ENCODE results near the gene TRIM54. TPM values are rescaled to one million over a fixed set of nuclear protein-coding genes. Genes with fewer than 3 reads are reported as not detected.

The TRIM54 gene
- total RNA-seq, 4 donors from 2014 or later = 0.22 to 1.6 (median 0.54) TPM; not detected in 1

DNA sequence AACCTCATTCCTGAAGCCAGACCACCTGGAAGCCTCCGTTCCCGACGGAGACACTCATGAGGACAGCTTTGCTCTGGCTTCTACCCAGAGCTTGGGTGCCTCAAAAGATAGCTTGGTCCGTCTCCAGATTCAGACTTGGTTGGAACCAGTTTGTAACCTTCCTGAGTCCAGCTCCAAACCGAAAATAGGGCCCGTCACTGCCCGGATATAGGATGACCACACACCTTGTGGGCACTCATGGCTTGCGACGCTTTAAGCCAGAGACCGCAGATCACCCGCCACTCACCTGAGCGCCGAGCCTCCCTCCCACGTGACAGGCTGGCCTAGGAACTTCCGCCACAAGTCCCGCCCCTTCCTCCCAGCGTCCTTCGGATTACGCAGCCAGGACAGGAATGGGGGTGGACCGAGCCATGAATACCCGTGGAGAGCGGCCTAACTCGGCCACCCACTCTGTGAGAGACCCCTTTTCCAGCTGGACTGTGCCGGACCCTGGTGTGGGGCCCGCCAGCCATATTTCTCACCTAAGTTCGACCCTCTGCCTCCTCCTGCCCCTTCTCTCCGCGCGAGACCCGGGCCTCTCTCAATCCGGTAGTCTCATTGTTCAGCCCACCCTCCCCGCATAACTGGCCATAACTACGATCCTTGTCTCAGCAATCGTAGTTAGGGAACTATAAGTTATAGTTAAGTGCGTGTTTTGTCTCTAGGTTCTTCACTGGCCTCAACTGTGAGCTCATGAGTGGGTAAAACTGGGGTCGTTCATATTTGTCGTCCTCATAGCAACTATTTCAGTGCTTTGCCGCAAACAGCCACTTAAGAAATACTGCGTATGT, 40.8 kb downstream of the TRIM54 start, which contains the start of gene MPV17:
Gene MPV17 (minus strand): TSS at position 332 of the 830 bp plus-strand sequence. CDS start 580 bp downstream, outside the sequence.
- no peaks in the 10 kb centered on the region for H3K9me3 ChIP-seq
- no peaks in the 10 kb centered on the region for H3K27me3 ChIP-seq
- peak; percentile 94 to 95 for DNase-seq
- H3K4me3 ChIP-seq (replicated peaks in 1 of 3) = peak within 1 kb of the TSS; percentile 53 to 81 (median 60)
- TF ChIP-seq, protein P1, sequence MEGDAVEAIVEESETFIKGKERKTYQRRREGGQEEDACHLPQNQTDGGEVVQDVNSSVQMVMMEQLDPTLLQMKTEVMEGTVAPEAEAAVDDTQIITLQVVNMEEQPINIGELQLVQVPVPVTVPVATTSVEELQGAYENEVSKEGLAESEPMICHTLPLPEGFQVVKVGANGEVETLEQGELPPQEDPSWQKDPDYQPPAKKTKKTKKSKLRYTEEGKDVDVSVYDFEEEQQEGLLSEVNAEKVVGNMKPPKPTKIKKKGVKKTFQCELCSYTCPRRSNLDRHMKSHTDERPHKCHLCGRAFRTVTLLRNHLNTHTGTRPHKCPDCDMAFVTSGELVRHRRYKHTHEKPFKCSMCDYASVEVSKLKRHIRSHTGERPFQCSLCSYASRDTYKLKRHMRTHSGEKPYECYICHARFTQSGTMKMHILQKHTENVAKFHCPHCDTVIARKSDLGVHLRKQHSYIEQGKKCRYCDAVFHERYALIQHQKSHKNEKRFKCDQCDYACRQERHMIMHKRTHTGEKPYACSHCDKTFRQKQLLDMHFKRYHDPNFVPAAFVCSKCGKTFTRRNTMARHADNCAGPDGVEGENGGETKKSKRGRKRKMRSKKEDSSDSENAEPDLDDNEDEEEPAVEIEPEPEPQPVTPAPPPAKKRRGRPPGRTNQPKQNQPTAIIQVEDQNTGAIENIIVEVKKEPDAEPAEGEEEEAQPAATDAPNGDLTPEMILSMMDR (IDR thresholded peaks at IDR 0.05) = no peak
- TF ChIP-seq POLR2A (IDR thresholded peaks at IDR 0.05) = peak; percentile 79 to 95
- intact Hi-C loops (cut with DNase I) = loop anchor here (5.0 kb wide), 1 partner anchor 34 kb away; the partner anchor contains the start of gene GTF3C2
- WGBS, 2 donors = 0 to 1% methylated on average over 27 to 35 of the region's 39 CpGs
- H3K36me3 ChIP-seq = peaks cover 10 to 14% of the 10 kb centered on the region in 2 donors
- peaks cover 11 to 25% of the 10 kb centered on the region in 2 donors for H3K4me1 ChIP-seq
- H3K27ac ChIP-seq = peak within 1 kb of the TSS; percentile 77 to 94 (median 89)

DNA sequence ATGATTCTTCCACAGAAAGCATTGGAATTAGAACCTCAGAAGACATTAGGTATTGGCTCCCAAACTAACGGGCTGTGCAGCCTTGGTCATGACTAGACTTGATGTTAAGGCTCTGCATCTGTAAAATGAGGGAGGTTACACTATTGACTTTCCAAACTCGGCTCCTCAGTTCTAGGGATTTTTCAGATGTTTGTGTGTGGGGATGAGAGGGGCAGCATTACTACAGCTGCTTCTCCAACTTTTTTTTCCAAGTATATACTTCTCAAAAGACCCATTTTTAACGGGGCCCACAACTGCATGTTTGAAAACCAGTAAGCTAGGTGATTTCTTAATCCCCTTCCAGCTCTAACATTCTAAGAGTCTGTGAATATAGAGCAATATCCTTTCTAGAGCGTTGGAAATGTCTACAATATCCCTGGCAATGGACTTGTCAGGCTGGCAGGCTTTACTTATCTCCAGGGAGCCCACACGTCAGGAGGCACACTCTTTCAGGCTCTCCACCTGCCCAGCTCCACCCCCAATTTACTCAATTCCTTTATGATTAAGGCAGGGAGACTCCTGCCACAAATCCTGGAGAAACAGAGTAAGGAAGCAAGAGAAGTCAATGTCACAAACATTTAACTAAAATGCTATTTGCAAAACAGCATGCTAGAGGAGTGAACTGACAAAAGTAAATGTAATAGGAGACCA, 41.5 kb downstream of the TRIM54 start:
- Histone ChIP-seq H3K27ac (peak overlapping the region; percentile 77 to 94 (median 89)), H3K27me3 (no peaks in the 10 kb centered on the region), H3K4me3 (replicated peaks in 1 of 3) (peak overlapping the region; percentile 53 to 81 (median 60)), H3K4me1 (peaks cover 11 to 25% of the 10 kb centered on the region in 2 donors), H3K36me3 (peaks cover 14 to 21% of the 10 kb centered on the region in 2 donors), H3K9me3 (no peaks in the 10 kb centered on the region)
- TF ChIP-seq, protein P1 (IDR thresholded peaks at IDR 0.05) = no peak
- no peak for TF ChIP-seq POLR2A (IDR thresholded peaks at IDR 0.05)
- intact Hi-C loops (cut with DNase I) = loop anchor here (5.0 kb wide), 1 partner anchor 34 kb away; the partner anchor contains the start of gene GTF3C2
- DNase-seq = peak in 1 of 2 donors; percentile 6
- WGBS, 2 donors = 15 to 16% methylated on average over 5 of the region's 5 CpGs

DNA sequence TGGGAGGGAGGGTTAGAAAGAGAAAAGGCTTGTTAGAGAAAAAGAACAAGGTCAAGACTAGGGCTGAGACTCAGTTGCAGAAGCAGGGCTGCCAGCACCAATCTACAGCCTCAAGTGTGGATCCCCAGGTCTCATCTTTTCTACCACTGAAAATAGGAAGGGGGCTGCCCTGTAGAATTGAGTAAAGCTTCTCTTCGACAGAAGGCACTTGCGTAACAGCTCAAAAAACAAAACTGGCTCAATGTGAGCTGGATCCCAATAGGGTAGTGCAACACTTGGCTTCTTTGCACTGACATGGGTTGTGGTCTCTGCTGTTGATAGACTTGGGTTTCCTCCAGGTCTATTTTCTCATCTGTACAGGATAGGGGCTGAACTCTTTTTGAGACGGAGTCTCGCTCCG, 42.5 kb downstream of the TRIM54 start:
- no peaks in the 10 kb centered on the region for H3K9me3 ChIP-seq
- peaks cover 24 to 30% of the 10 kb centered on the region in 2 donors for H3K36me3 ChIP-seq
- no peak for DNase-seq
- intact Hi-C loops (cut with DNase I) = loop anchor here (5.0 kb wide), 1 partner anchor 33 kb away; the partner anchor contains the start of gene GTF3C2
- H3K27ac ChIP-seq = no peak overlapping the region
- WGBS, 2 donors = 86 to 89% methylated on average over 5 of the region's 5 CpGs
- H3K27me3 ChIP-seq = no peaks in the 10 kb centered on the region
- TF ChIP-seq, protein P1 (IDR thresholded peaks at IDR 0.05) = no peak
- no peak for TF ChIP-seq POLR2A (IDR thresholded peaks at IDR 0.05)
- no peak overlapping the region for H3K4me3 ChIP-seq (replicated peaks in 1 of 3)
- H3K4me1 ChIP-seq = peaks cover 11 to 25% of the 10 kb centered on the region in 2 donors

DNA sequence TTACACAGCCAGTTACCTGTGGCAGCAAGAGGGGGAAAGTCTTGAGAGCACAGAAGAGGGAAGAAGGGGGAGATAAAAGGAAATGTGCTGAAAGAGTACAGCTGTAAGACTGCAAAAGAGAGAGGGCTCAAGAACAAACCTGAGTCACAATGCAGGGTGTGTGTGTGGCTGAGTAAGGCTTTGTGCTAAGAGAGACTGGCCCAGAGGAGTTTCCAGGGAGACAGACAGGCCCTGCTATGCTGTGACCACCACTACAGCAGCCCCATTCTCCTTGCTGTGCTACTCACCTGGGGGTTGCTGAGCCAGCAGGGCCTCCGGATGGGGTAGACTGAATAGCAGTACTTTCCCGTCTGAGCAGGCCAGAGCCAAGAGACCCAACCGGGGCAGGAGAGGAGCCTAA, 53.1 kb downstream of the TRIM54 start:
- intact Hi-C loops (cut with DNase I) = no loop called here
- no peaks in the 10 kb centered on the region for H3K9me3 ChIP-seq
- H3K4me1 ChIP-seq = no peaks in the 10 kb centered on the region
- H3K36me3 ChIP-seq = peaks cover 51% of the 10 kb centered on the region in 2 donors
- H3K27ac ChIP-seq = no peak overlapping the region
- TF ChIP-seq, protein P1 (IDR thresholded peaks at IDR 0.05) = no peak
- TF ChIP-seq POLR2A (IDR thresholded peaks at IDR 0.05) = no peak
- 93 to 96% methylated on average over 3 of the region's 3 CpGs for WGBS, 2 donors
- DNase-seq = no peak
- no peak overlapping the region for H3K4me3 ChIP-seq (replicated peaks in 1 of 3)
- H3K27me3 ChIP-seq = no peaks in the 10 kb centered on the region

Data from thyroid gland (tissue), 4 donors.